ENCODE results near the gene IL1RN. TPM values are rescaled to one million over a fixed set of nuclear protein-coding genes. Genes with fewer than 3 reads are reported as not detected.

The IL1RN gene
- total and polyA plus RNA-seq, 2 of the 8 experiments (the other 6 are each of a cell fraction or from before 2014, with no cell fraction given) = not detected

- TF ChIP-seq EGR1 (IDR thresholded peaks at IDR 0.05; ENCODE audit: borderline replicate concordance, low read depth, low read length) (no peak), SAP30 (IDR thresholded peaks at IDR 0.05; ENCODE audit: insufficient read depth, insufficient replicate concordance, low read length) (no peak)
These were observed 9.1 kb upstream of the IL1RN start (continued) for GRCh38 chr2:113118263-113118657.

Measured in H1 (cell line).